Measurements from ENCODE around the gene HOXB1.

The HOXB1 gene

GRCh38 chr17:48567209-48567608 lies 36.4 kb upstream of the HOXB1 start:
- no peak for DNase-seq

- no peak for DNase-seq
These were observed 35.9 kb upstream of the HOXB1 start for GRCh38 chr17:48566717-48567116.

- DNase-seq: no peak
These were observed 35.3 kb upstream of the HOXB1 start for GRCh38 chr17:48565925-48566710.

- DNase-seq: no peak
These were observed 34.3 kb upstream of the HOXB1 start for GRCh38 chr17:48565022-48565554.

- DNase-seq: peak in 1 of 2 experiments; percentile 48
These were observed 33.6 kb upstream of the HOXB1 start for GRCh38 chr17:48564188-48565021.

GRCh38 chr17:48563867-48564187 lies 33.0 kb upstream of the HOXB1 start:
- DNase-seq: no peak

- no peak for DNase-seq
These were observed 32.6 kb upstream of the HOXB1 start for GRCh38 chr17:48563385-48563838.

GRCh38 chr17:48562934-48563333 lies 32.1 kb upstream of the HOXB1 start:
- DNase-seq: no peak

GRCh38 chr17:48561884-48562810 lies 31.3 kb upstream of the HOXB1 start:
- no peak for DNase-seq

GRCh38 chr17:48559840-48560817 lies 29.3 kb upstream of the HOXB1 start:
- no peak for DNase-seq

GRCh38 chr17:48559122-48559839 lies 28.5 kb upstream of the HOXB1 start:
- no peak for DNase-seq

- no peak for DNase-seq
These were observed 28.0 kb upstream of the HOXB1 start for GRCh38 chr17:48558831-48559121.

- DNase-seq: no peak
These were observed 27.4 kb upstream of the HOXB1 start for GRCh38 chr17:48558057-48558830.

GRCh38 chr17:48556576-48557401 lies 26.0 kb upstream of the HOXB1 start:
- no peak for DNase-seq

- DNase-seq: no peak
These were observed 25.4 kb upstream of the HOXB1 start for GRCh38 chr17:48556229-48556575.

- peak in 1 of 2 experiments; percentile 59 for DNase-seq
These were observed 24.7 kb upstream of the HOXB1 start for GRCh38 chr17:48555258-48556228.

- DNase-seq: peak in 1 of 2 experiments; percentile 50
These were observed 23.8 kb upstream of the HOXB1 start for GRCh38 chr17:48554412-48555257.

Data from NCI-H526 (cell line).